HL-60 (cell line): ENCODE results near the gene AAK1.

Experiments
- CTCF ChIP-seq: IDR thresholded peaks from one replicate; pipeline ENCODE4 v1.5.1; 2011; ENCODE audit warnings: low read length, control low read depth, inconsistent platforms; ENCODE audit not compliant: insufficient read depth
- GABPA ChIP-seq: IDR thresholded peaks from 2 replicates; pipeline ENCODE4 v1.6.1; 2012; ENCODE audit warnings: low read depth
- POLR2AphosphoS5 ChIP-seq: IDR thresholded peaks from 2 replicates; pipeline ENCODE4 v1.6.1; 2012; ENCODE audit warnings: low read depth
- REST ChIP-seq: IDR thresholded peaks from 2 replicates; pipeline ENCODE4 v1.6.1; 2012; ENCODE audit warnings: low read depth; ENCODE audit not compliant: insufficient replicate concordance

GRCh38 chr2:69495008-69495407 lies 148.5 kb downstream of the AAK1 start:
- TF ChIP-seq CTCF (no peak), REST (no peak), POLR2AphosphoS5 (no peak), GABPA (no peak)
